ENCODE results near the gene ZNF765.
"Not testable (repeated sequence)": the region's sequence is repeated elsewhere in the genome, so short reads cannot be mapped to it uniquely, and the experiment has no call there.

Gene ZNF765

GRCh38 chr19:53423074-53423473 is 28.1 kb downstream of the ZNF765 start:
- not testable (repeated sequence) for DNase-seq

- not testable (repeated sequence) for DNase-seq
Observed at GRCh38 chr19:53423680-53424079, 28.7 kb downstream of the ZNF765 start.

DNA sequence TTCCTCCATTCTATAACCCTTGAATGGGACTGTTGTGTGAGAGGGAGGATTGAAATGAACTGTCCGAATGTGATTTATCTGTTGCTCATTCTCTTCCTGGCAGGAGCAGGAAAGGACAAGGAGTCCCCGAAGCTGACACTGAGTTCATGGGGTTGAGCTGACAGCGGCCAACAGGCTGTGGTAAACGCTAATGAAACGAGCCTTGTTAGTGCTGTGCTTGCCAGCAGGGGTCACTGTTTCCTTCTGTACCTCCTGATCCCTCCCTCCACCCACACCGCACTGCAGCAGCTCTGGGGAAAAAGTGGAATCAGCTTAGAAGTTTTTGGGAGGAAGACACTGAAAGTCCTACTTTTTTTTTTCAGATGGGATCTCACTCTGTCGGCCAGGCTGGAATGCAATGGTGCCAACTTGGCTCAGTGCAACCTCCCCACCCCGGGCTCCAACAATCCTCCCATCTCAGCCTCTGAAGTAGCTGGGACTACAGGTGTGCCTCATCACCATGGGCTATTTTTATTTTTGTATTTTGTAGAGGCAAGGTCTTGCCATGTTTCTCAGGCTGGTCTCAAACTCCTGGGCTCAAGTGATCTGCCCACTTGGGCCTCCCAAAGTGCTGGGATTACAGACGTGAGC is 30.1 kb downstream of the ZNF765 start:
- DNase-seq: peak; percentile 67

GRCh38 chr19:53431399-53432087 is 36.6 kb downstream of the ZNF765 start, which contains the start of gene ZNF761:
Gene ZNF761, plus strand, starts transcription at chr19:53431984. Its CDS starts 15,285 bp downstream, at chr19:53447269.
- peak; percentile 96 for DNase-seq

GRCh38 chr19:53432088-53432661 is 37.2 kb downstream of the ZNF765 start:
- DNase-seq: peak; percentile 50

DNA sequence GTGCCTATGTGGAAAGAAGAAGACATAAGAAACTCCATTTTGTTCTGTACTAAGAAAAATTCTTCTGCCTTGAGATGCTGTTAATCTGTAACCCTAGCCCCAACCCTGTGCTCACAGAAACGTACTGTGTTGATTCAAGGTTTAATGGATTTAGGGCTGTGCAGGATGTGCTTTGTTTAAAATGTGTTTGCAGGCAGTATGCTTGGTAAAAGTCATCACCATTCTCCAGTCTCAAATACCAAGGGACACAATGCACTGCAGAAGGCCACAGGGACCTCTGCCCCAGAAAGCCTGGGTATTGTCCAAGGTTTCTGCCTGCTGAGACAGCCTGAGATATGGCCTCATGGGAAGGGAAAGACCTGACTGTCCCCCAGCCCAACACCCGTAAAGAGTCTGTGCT is 48.9 kb downstream of the ZNF765 start:
- DNase-seq: not testable (repeated sequence)

DNA sequence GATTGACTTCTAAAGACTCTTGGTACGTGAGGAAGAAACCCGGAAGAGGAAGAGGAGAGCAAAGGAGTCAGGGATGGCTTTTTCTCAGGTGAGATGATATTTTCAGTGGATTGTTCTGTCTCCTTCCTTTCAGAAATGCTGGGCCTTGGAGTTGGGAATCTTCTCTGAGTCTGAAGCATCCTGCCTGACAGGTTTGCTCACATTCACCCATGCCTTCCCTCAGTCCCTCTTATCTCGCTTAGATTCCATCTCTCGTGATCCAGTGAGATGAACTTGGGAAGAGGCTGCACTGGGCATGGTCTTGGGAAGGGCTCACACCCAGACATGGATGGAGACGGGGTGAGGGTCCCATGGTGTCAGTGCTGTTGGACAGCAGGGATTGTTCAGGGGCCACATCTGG is 52.2 kb downstream of the ZNF765 start:
- DNase-seq: not testable (repeated sequence)

DNA sequence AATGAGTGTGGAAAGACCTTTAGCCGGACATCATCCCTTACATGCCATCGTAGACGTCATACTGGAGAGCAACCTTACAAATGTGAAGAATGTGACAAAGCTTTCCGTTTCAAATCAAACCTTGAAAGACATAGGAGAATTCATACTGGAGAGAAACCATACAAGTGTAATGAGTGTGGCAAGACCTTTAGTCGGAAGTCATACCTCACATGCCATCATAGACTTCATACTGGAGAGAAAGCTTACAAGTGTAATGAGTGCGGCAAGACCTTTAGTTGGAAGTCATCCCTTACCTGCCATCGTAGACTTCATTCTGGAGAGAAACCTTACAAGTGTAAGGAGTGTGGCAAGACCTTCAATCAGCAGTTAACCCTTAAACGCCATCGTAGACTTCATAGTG is 60.9 kb downstream of the ZNF765 start:
- no peak for DNase-seq

DNA sequence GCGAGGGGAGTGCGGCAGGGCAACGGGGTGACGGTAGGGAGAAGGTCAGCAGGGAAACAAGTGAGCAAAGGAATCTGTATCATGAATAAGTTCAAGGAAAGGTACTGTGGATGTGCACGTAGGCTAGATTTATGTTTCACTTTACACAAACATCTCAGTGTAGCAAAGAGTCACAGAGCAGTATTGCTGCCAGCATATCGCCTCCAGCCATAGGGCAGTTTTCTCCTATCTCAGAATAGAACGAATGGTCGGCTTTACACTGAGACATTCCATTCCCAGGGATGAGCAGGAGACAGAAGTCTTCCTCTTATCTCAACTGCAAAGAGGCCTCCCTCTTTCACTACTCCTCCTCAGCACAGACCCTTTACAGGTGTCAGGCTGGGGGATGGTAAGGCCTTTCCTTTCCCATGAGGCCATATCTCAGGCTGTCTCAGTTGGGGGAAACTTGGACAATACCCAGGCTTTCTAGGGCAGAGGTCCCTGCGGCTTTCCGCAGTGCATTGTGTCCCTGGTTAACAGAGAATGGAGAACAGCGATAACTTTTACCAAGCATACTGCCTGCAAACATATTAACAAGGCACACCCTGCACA is 65.3 kb downstream of the ZNF765 start:
- DNase-seq: not testable (repeated sequence)

GRCh38 chr19:53461866-53462265 is 66.9 kb downstream of the ZNF765 start:
- DNase-seq: no peak

DNA sequence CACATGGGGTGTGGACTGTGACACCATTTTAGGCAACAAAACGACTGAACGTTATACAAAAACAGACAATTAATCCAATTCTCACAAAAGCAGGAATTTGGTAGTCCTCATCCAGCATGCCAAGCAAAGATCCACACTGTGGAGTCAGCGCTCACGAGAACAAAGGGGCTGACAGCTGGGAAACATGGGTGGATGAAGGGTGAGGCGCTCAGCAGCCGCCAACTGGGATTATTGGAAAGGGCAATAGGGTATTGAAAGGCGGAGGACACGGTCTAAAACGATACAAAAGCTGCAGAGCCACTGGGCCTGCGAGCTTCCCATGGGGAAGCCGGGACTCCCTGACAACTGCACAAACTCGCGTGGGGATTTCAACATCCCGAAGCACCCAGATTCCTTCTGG is 67.9 kb downstream of the ZNF765 start:
- DNase-seq: no peak

GRCh38 chr19:53463263-53463662 is 68.3 kb downstream of the ZNF765 start:
- peak; percentile 43 for DNase-seq

GRCh38 chr19:53466726-53467484 is 72.0 kb downstream of the ZNF765 start:
- no peak for DNase-seq

DNA sequence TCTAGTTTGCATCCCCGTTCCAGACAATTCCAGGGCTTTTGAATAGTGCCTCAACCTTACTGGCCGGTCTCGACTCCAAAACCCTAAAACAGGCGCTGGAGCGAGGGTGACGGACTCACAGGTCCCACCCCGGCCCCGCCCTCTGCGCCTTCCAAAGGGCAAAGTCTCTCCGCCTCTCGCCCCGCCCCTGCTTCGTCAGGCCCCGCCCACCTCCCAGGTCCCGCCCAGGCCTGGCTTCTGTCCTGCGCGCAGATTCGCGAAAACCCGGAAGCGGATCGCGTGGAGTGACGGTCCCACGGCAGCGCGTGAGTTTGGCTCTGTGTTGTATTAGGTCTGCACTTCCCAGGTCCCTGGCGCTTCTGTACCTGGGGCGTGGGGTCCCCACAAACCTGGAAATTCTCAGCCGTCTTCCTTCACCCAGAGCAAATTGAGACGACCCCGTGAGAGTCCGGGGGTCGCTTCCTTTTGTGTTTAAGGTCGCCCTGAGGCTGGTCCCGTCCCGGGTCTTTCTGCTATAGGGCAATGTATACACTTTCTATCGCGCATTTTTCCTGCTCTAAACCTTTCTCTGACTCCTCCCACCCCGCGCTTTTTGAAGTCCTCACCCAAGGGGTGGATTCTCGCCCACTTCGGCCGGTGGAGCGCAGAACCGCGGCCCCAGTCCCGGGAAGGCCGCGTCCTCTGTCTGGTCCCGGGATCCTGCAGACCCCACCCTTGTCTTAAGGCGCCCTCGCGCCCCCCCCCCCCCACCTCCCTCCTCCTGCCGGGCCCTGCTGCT is 72.7 kb downstream of the ZNF765 start, which contains the start of gene ZNF813:
Gene ZNF813 (plus strand): TSS at position 249 of the 778 bp plus-strand sequence. CDS start 16,090 bp downstream, outside the sequence.
- DNase-seq: peak; percentile 93

DNA sequence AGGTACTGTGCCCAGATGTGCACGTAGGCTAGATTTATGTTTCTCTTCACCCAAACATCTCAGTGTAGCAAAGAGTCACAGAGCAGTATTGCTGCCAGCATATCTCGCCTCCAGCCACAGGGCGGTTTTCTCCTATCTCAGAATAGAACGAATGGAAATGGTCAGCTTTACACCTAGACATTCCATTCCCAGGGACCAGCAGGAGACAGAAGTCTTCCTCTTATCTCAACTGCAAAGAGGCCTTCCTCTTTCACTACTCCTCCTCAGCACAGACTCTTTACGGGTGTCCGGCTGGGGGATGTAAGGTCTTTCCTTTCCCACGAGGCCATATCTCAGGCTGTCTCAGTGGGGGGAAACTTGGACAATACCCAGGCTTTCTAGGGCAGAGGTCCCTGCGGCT is 73.7 kb downstream of the ZNF765 start:
- not testable (repeated sequence) for DNase-seq

- no peak for DNase-seq
Observed at GRCh38 chr19:53471916-53472315, 77.0 kb downstream of the ZNF765 start.

- not testable (repeated sequence) for DNase-seq
Observed at GRCh38 chr19:53474832-53475231, 79.9 kb downstream of the ZNF765 start.

DNA sequence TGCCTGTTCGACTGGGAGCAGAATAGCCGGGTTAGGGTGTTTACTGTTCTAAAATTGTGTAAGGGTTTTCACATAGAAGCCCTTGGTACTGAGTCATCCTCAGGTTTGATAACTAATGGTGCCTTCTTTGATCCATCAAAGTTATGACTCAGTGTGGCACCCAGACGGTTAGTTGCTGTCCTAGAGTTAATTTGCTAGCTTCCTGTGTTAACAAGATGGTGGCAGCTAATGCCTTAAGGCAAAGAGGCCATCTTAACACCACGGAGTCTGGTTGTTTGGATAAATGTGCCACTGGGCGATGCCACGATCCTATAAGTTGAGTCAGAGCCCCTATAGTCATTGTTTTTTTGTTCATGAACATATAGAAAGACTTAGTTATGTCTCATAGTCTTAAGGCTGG is 80.5 kb downstream of the ZNF765 start:
- not testable (repeated sequence) for DNase-seq

Measured in right forelimb (tissue), 1 donor.